Esophagus muscularis mucosa (tissue), 4 donors: ENCODE data around the gene FOXO6. TPM values are rescaled to one million over a fixed set of nuclear protein-coding genes. Genes with fewer than 3 reads are reported as not detected.

ENCODE experiments used
- DNase-seq: peaks from one replicate; pipeline ENCODE4 v3.0.0-alpha.2; 2017; ENCODE audit errors: extremely low spot score
- H3K27ac ChIP-seq, 4 donors: fragments of 200-600 bp; sonication (generic); replicated peaks in 1 of 4; 1 replicate in 3 of 4; 2 replicates in 1 of 4; pipeline ENCODE4 v1.5.1; 2016 to 2019; ENCODE audit warnings: mild to moderate bottlenecking in 1 of 4
- H3K27me3 ChIP-seq, 4 donors: fragments of 200-600 bp; sonication (generic); one replicate each; pipeline versions ENCODE4 v1.5.1 to v1.6.0; 2016 to 2019
- H3K36me3 ChIP-seq, 4 donors: fragments of 200-600 bp; sonication (generic); one replicate each; pipeline ENCODE4 v1.5.1; 2016 to 2019
- H3K4me1 ChIP-seq, 4 donors: fragments of 200-600 bp; sonication (generic); one replicate each; pipeline ENCODE4 v1.5.1; 2016 to 2019
- H3K4me3 ChIP-seq, 4 donors: fragments of 200-600 bp; sonication (generic); 1 replicate in 2 of 4; 2 replicates in 2 of 4; pipeline ENCODE4 v1.5.1; 2016 to 2019; ENCODE audit warnings: mild to moderate bottlenecking in 4 of 4, moderate library complexity in 1 of 4
- H3K9me3 ChIP-seq, 4 donors: fragments of 200-600 bp; sonication (generic); 1 replicate in 3 of 4; 2 replicates in 1 of 4; pipeline ENCODE4 v1.5.1; 2016 to 2019
- EP300 ChIP-seq: sonication (generic); formaldehyde crosslinking; IDR thresholded peaks from one replicate; pipeline ENCODE4 v1.6.1; 2017; ENCODE audit warnings: antibody characterized with exemption
- POLR2A ChIP-seq: fragments of 450-650 bp; IDR thresholded peaks from one replicate; pipeline ENCODE4 v1.6.1; 2017; ENCODE audit warnings: antibody characterized with exemption, moderate library complexity, mild to moderate bottlenecking, low read depth
- POLR2AphosphoS5 ChIP-seq, 2 donors: sonication (generic); formaldehyde crosslinking; IDR thresholded peaks; one replicate each; pipeline ENCODE4 v1.6.1; 2017; ENCODE audit warnings: antibody characterized with exemption in 2 of 2
- WGBS: methylation state at CpG from one replicate; pipeline ENCODE4 v1.1.5; 2018; 5-methylcytosine and 5-hydroxymethylcytosine counted together
- intact Hi-C: fragments of 100-400 bp; cut with DNase I; formaldehyde crosslinking; loops from one replicate; pipeline ENCODE4 v1.15.1; 2023
- total RNA-seq, 4 donors: library from RNA; depleted of rRNA; stranded (reverse); fragments of >200 nt; gene quantifications; one replicate each; pipeline versions ENCODE4 v1.1.0 to v1.2.1, GENCODE V29; 2016
- TF ChIP-seq, protein P1 (sequence below), 3 experiments: fragments of 200-600 bp in 2 of 3; fragments of 450-650 bp in 1 of 3; sonication (generic) in 2 of 3; IDR thresholded peaks; one replicate each; pipeline ENCODE4 v1.5.1; 2017 to 2019; ENCODE audit warnings: antibody characterized with exemption in 3 of 3, mild to moderate bottlenecking in 2 of 3, moderate library complexity in 1 of 3

The FOXO6 gene
- total RNA-seq, 4 donors from 2014 or later, result 0.33 to 1.3 (median 0.53) TPM

DNA sequence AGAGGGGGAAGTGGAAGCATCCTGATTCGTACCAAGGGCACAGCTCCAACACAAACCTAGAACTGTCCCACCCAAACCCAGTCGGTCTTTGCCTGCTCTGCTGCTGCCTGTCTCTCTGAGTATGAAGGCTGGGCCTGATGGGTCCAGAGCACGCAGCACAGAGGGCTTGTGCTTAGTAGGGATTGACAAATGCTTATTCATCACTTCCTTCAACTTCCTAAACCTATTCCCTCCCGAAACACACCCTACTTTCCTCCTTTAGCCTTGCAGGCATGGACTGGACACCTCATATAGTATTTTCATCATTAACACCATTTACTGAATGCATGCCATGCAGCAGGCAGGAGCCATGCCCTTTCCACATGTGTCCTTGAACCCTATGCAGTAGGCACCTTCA, 31.3 kb downstream of the FOXO6 start:
- no peaks in the 10 kb centered on the region for H3K36me3 ChIP-seq
- WGBS, result 95% methylated on average over 4 of the region's 4 CpGs
- no peak overlapping the region for H3K27ac ChIP-seq
- intact Hi-C loops, result no loop called here
- H3K27me3 ChIP-seq, result peaks cover 0 to 18% (median 3%) of the 10 kb centered on the region in 4 donors
- H3K4me1 ChIP-seq, result peaks cover 11 to 25% (median 19%) of the 10 kb centered on the region in 4 donors
- no peak for DNase-seq
- no peak overlapping the region for H3K4me3 ChIP-seq
- TF ChIP-seq, protein P1, sequence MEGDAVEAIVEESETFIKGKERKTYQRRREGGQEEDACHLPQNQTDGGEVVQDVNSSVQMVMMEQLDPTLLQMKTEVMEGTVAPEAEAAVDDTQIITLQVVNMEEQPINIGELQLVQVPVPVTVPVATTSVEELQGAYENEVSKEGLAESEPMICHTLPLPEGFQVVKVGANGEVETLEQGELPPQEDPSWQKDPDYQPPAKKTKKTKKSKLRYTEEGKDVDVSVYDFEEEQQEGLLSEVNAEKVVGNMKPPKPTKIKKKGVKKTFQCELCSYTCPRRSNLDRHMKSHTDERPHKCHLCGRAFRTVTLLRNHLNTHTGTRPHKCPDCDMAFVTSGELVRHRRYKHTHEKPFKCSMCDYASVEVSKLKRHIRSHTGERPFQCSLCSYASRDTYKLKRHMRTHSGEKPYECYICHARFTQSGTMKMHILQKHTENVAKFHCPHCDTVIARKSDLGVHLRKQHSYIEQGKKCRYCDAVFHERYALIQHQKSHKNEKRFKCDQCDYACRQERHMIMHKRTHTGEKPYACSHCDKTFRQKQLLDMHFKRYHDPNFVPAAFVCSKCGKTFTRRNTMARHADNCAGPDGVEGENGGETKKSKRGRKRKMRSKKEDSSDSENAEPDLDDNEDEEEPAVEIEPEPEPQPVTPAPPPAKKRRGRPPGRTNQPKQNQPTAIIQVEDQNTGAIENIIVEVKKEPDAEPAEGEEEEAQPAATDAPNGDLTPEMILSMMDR (IDR thresholded peaks at IDR 0.05), result no peak
- TF ChIP-seq EP300 (no peak), POLR2AphosphoS5 (IDR thresholded peaks at IDR 0.05) (no peak), POLR2A (no peak)
- H3K9me3 ChIP-seq, result no peaks in the 10 kb centered on the region

DNA sequence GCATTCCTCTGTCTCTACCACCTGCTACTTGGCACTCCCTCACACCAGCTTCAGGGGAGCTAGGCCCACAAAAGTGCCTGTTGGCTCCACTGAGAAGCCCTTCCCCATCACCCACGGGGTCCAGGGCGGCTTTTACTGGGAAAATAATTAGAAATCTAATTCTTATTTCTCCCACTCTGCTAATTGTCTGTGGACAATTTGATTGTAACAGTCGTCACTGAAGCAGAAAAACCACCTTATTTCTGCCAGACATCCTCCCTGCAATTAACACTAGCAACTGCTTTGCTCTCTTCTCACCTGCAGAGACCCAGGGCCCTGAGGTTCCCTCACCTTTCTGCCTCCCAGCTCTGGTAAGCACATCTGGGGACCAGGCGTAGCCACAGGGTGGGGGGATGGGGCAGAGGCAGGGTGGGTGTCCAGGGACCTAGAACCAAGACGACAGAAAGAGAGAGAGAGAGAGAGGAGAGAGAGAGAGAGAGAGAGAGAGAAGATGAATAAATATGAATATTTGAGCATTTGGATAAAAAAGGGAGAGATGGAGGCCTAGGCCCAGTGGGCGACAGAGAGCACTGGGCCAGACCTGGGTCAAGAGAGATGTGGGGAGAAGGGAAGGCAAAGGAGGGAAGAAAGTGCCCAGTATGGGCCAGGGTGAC, 32.6 kb downstream of the FOXO6 start:
- DNase-seq, result no peak
- Histone ChIP-seq H3K9me3 (no peaks in the 10 kb centered on the region), H3K27ac (no peak overlapping the region), H3K27me3 (peaks cover 0 to 18% (median 3%) of the 10 kb centered on the region in 4 donors), H3K4me1 (peaks cover 4 to 15% (median 8%) of the 10 kb centered on the region in 4 donors), H3K4me3 (no peak overlapping the region), H3K36me3 (no peaks in the 10 kb centered on the region)
- 89% methylated on average over 6 of the region's 6 CpGs for WGBS
- no peak for TF ChIP-seq POLR2AphosphoS5 (IDR thresholded peaks at IDR 0.05)
- TF ChIP-seq, protein P1 (IDR thresholded peaks at IDR 0.05), result no peak
- TF ChIP-seq EP300, result no peak
- TF ChIP-seq POLR2A, result no peak
- intact Hi-C loops, result no loop called here

DNA sequence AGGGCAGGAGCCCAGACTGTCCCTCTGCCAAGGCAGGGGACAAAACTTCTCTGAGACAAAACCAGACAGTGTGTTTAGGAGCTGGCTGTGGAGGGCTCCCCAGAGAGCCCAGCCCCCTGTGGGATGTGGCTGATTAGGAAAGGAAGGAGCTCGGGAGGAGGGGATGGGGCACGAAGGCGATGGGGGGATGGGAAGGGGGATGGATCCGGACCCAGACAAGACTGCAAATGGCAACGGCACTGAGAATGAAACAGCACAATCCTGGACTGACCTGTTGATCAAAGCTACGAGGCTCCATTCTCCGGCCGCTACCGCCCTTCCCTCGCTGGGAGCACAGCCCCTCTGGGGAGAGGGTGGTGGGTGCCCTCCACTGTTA, 33.1 kb downstream of the FOXO6 start:
- Histone ChIP-seq H3K36me3 (no peaks in the 10 kb centered on the region), H3K27me3 (peaks cover 0 to 18% (median 3%) of the 10 kb centered on the region in 4 donors), H3K27ac (no peak overlapping the region), H3K4me3 (no peak overlapping the region), H3K4me1 (peaks cover 7 to 18% (median 12%) of the 10 kb centered on the region in 4 donors), H3K9me3 (no peaks in the 10 kb centered on the region)
- WGBS, result 87% methylated on average over 10 of the region's 10 CpGs
- no peak for DNase-seq
- TF ChIP-seq POLR2A (no peak), EP300 (no peak), POLR2AphosphoS5 (IDR thresholded peaks at IDR 0.05) (no peak)
- TF ChIP-seq, protein P1 (IDR thresholded peaks at IDR 0.05), result no peak
- intact Hi-C loops, result no loop called here

DNA sequence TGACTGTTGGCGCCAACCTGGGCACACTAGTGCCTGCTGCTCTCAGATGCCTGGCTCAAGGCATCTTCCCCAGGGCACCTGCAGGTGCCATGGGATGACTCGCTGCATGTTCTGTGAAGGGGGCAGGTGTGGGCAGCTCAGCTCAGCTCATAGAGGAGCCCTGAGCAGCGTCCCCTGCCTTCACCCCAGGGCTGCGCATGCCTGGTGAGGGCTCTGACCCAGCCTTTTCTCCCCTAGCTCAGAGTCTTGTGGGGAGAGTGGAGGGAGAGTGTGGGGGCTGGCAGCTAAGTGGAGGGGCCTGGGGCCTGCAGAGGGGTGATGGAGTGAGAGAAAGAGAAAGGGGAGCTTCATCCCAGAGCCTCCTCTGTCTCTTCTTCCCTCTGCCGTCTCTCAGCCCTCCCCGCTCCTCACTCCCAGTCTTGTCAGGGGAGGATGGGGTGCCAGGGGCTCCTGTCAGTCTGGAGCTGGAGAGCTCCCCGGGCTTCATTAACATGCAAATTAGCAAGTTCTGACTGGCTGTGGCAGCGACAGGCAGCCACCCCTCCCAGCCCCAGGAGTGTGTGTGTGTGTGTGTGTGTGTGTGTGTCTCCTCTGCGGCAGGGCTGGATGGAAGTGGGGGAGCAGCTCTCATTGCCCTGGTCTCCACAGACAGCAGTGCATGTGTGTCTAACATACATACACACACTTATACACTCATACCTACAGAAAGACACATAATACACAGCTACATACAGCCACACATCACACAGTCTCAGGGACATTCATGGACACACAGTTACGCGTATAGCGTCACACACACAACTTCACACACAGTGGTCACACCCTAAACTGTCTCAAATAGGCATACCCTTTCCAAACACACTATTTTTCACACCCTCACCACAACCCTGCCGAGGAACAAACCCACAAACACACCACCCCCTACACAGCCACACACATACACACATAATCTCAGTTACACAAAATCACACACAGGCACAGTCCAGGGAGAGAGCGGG, 34.0 kb downstream of the FOXO6 start:
- peaks cover 0 to 2% (median 0%) of the 10 kb centered on the region in 4 donors for H3K9me3 ChIP-seq
- H3K4me1 ChIP-seq, result peaks cover 9 to 19% (median 15%) of the 10 kb centered on the region in 4 donors
- TF ChIP-seq, protein P1 (IDR thresholded peaks at IDR 0.05), result no peak
- TF ChIP-seq POLR2AphosphoS5 (IDR thresholded peaks at IDR 0.05), result no peak
- no peak for TF ChIP-seq EP300
- no peak for TF ChIP-seq POLR2A
- no peak for DNase-seq
- WGBS, result 66% methylated on average over 14 of the region's 14 CpGs
- no peaks in the 10 kb centered on the region for H3K36me3 ChIP-seq
- peaks cover 0 to 18% (median 3%) of the 10 kb centered on the region in 4 donors for H3K27me3 ChIP-seq
- no peak overlapping the region for H3K27ac ChIP-seq
- no peak overlapping the region for H3K4me3 ChIP-seq
- intact Hi-C loops, result no loop called here
